GM18517 (cell line): Measurements from ENCODE around the gene RNF112.
A peak's percentile ranks its signal among the peaks of the same experiment; 100 is the strongest.

Experiments used
- ATAC-seq: cut with Tn5 transposase; IDR thresholded peaks from one replicate; pipeline ENCODE4 v1.9.1; 2021; ENCODE audit warnings: mild to moderate bottlenecking, moderate library complexity; ENCODE audit not compliant: unreplicated experiment

The RNF112 gene

DNA sequence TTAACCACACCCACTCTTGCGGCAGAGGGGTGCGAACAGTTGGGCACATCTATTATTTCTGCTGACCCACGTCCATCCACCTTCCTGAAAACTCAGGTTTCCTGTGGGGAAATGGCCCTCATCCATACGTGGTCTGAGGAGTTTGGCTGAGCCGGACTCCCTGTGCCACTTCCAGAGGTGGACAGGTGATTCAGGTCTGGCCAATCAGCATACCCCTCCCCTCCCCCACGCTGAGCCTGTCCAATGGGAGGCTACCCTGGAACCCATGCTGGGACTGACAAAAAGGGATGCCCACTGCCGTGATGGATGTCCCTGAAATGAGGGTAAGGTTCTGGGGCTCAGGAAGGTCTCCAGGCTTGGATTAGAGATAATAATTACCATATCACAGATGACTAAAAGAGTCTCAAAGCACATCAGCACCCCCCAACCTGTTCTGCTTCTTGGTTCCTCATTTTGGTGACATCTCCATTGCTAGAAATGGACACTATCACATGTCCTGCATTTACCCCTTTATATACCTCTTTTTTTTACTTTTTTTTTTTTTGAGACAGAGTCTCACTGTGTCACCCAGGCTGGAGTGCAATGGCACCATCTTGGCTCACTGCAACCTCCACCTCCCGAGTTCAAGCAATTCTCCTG lies 38.0 kb upstream of the RNF112 start:
- ATAC-seq = no peak

DNA sequence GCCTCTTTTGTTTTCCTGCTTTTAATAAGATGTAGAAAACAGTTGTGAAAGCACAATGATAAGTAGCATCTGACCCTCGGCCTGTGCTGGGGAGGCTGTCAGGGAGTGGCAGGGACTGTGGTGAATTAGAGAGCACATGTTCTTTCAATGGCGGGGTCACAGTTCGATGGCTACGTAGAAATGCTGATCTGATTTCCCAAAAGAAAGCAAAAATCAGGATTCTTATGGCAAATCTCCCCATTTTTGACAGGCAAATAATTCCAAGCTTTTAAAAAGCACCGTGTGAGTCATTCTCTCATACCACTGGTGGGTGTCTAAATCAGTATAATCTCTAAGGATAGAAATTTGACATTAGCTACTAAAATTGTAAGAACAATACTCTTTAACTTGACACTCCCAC lies 36.9 kb upstream of the RNF112 start:
- no peak for ATAC-seq

DNA sequence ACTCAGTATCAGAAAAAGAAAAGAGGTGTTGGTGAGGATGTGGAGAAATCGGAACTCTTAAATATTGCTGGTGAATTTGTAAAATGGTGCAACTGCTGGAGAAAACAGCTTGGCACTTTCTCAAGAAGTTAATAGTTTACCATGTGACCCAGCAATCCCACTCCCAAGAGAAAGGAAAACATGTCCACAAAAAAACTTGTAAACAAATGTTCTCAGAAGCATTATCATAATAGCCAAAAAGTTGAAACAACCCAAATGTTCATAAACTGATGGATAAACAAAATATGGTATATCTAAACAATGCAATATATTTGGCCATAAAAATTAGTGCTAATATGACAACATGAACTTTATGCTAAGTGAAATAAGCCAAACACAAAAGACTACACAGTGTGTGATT lies 35.3 kb upstream of the RNF112 start:
- no peak for ATAC-seq

DNA sequence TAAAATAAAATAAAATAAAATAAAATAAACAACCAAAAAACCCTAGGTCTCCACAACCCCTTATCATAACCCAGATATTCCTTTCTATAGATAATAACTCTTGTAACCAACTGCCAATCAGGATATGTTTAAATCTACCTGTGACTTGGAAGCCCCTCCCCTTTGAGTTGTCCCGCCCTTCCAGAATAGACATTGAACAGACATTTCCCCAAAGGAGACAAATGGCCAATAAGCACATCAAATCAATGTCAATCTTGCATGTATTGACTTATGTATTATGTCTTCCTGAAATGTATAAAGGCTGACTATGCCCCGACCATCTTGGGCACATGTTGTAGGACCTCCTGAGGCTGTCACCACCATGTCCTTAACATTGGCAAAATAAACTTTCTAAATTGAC lies 34.2 kb upstream of the RNF112 start:
- no peak for ATAC-seq

DNA sequence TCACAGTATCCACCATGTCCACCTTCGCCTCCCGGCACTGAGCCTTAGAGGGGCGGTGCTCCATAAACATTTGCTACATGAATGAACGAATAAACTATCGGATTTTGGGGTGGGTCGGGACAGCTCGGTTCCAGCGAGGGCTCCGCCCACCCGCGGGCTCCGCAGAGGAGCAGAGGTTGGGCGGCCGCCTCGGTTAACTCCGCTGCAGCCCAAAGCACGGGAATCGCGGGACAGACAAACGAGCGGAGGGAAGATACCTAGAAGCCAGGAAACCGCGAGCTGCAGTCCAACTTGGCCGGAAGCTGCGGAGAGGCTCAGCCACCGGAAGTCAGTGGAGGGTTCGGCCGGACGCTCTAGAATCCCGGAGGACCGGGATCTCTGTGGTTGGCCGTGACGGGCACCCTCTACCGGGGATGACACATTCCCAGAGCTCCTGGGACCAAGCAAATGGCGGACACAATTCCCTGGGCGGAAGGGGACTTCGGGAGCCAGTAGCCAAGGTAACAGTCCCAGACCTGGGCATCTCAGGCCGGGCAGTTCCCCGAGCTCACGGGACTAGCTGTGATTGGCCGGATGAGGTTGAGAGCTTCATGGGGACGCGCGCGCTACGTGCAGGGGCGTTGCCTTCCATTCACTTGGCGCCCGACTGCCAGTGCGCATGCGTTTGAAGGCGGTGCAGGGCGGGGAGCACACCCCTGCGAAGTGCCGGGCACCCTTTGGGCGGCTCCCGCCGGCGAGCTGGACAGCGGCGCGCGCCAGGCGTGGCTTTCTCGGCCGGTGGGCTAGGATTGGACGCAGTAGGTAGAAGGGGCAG lies 33.2 kb upstream of the RNF112 start:
- peak; percentile 85 for ATAC-seq

DNA sequence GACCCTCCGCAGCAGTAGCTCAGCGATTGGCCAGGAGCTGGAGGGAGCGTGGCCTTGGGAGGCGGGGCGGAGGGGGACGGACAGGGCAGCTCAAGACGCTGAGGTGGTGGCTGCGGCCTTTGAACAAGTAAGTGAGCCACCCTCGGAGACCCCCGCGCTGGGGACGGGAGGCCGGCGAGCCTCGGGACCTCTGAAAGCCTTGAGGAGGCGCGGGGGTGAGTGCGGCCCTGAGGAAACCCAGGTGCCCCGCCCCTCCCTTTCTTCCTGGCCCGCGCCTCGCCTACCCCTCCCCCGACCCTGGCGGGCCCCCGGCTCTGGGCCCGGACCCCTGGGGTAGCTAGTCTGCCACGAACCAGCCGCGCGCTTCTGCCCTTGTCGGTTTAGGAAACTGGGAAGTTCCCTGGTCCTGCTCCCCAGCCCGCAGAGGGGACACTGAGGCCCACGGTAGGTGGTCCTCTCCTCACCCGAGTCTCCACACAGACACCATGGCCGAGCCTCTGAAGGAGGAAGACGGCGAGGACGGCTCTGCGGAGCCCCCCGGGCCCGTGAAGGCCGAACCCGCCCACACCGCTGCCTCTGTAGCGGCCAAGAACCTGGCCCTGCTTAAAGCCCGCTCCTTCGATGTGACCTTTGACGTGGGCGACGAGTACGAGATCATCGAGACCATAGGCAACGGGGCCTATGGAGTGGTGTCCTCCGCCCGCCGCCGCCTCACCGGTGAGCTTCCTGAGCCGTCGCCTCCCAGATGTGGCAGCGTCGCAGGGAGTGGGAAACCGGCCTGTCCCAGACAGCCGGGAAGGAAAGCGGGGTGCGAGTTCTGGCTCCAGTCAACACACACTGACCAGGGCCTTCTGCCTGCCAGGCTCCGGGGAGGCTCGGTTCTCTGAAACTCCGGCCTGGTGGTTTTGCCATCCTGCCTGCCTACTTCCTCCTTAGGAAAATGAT lies 32.3 kb upstream of the RNF112 start, which contains the start of gene MAPK7:
Gene MAPK7, plus strand, starts transcription at position 83 of the 945 bp plus-strand sequence. Its CDS starts 403 bp downstream, at position 486.
- ATAC-seq = peak; percentile 12

DNA sequence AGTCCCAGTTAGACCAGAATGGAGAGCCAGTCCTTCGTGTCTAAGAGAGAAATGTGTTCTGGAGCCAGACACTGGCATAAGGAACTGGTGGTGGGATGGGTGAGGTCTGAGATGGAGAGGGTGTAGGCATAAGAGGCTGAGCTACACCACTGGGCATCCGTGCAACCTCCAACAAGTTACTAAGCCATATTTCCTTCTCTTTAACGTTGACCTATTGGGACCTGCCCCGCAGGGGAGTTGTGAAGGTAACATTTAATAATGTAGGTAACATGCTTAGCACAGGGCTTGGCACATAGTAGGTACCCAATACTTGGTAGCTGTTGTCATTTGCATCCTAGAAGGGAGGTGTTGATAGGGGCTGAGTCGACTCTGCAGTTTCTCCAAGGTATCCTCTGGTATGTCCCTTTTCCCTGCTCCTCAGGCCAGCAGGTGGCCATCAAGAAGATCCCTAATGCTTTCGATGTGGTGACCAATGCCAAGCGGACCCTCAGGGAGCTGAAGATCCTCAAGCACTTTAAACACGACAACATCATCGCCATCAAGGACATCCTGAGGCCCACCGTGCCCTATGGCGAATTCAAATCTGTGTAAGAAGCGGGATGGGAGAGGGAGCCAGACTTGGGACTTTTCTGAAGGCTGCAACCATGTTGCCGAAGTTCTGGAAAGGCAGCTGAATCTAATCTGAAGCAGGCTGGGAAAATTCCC lies 31.5 kb upstream of the RNF112 start:
- ATAC-seq = no peak

DNA sequence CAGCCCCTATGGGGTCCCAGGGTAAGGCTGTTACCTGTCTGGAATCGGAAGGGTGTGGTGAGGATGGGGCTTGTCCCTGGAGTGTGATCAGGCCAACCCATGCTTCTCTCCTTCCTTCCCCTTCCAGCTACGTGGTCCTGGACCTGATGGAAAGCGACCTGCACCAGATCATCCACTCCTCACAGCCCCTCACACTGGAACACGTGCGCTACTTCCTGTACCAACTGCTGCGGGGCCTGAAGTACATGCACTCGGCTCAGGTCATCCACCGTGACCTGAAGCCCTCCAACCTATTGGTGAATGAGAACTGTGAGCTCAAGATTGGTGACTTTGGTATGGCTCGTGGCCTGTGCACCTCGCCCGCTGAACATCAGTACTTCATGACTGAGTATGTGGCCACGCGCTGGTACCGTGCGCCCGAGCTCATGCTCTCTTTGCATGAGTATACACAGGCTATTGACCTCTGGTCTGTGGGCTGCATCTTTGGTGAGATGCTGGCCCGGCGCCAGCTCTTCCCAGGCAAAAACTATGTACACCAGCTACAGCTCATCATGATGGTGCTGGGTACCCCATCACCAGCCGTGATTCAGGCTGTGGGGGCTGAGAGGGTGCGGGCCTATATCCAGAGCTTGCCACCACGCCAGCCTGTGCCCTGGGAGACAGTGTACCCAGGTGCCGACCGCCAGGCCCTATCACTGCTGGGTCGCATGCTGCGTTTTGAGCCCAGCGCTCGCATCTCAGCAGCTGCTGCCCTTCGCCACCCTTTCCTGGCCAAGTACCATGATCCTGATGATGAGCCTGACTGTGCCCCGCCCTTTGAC lies 30.3 kb upstream of the RNF112 start:
- ATAC-seq = no peak

DNA sequence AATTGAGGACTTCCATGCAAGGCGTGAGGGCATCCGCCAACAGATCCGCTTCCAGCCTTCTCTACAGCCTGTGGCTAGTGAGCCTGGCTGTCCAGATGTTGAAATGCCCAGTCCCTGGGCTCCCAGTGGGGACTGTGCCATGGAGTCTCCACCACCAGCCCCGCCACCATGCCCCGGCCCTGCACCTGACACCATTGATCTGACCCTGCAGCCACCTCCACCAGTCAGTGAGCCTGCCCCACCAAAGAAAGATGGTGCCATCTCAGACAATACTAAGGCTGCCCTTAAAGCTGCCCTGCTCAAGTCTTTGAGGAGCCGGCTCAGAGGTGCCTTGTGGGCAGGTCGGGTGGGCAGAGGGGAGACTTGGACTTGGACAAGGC lies 29.7 kb upstream of the RNF112 start:
- no peak for ATAC-seq

DNA sequence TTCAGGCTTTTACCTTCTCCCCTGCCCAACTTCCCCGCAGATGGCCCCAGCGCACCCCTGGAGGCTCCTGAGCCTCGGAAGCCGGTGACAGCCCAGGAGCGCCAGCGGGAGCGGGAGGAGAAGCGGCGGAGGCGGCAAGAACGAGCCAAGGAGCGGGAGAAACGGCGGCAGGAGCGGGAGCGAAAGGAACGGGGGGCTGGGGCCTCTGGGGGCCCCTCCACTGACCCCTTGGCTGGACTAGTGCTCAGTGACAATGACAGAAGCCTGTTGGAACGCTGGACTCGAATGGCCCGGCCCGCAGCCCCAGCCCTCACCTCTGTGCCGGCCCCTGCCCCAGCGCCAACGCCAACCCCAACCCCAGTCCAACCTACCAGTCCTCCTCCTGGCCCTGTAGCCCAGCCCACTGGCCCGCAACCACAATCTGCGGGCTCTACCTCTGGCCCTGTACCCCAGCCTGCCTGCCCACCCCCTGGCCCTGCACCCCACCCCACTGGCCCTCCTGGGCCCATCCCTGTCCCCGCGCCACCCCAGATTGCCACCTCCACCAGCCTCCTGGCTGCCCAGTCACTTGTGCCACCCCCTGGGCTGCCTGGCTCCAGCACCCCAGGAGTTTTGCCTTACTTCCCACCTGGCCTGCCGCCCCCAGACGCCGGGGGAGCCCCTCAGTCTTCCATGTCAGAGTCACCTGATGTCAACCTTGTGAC lies 29.1 kb upstream of the RNF112 start:
- ATAC-seq = no peak

DNA sequence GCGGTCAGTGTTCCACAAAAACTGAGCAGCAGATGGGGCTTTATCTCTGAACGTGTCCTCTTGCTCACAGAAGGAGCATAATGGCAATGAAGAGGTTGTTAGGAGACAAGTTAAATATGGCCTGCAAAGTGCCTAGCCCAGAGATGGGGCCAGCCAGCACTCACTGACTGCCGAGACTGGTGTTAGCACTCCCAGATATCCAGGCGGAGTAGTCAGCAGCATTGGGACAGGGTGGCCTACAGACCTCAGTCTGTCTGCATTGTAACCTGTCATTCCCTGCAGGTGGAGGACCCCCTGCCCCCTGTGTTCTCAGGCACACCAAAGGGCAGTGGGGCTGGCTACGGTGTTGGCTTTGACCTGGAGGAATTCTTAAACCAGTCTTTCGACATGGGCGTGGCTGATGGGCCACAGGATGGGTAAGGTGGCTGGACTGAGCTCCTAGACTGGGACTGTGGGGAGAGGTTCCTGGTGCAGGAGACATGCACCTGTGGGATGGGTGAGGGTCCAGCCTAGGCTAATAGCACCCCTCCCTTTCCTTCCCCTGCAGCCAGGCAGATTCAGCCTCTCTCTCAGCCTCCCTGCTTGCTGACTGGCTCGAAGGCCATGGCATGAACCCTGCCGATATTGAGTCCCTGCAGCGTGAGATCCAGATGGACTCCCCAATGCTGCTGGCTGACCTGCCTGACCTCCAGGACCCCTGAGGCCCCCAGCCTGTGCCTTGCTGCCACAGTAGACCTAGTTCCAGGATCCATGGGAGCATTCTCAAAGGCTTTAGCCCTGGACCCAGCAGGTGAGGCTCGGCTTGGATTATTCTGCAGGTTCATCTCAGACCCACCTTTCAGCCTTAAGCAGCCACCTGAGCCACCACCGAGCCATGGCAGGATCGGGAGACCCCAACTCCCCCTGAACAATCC lies 28.2 kb upstream of the RNF112 start:
- ATAC-seq = no peak

DNA sequence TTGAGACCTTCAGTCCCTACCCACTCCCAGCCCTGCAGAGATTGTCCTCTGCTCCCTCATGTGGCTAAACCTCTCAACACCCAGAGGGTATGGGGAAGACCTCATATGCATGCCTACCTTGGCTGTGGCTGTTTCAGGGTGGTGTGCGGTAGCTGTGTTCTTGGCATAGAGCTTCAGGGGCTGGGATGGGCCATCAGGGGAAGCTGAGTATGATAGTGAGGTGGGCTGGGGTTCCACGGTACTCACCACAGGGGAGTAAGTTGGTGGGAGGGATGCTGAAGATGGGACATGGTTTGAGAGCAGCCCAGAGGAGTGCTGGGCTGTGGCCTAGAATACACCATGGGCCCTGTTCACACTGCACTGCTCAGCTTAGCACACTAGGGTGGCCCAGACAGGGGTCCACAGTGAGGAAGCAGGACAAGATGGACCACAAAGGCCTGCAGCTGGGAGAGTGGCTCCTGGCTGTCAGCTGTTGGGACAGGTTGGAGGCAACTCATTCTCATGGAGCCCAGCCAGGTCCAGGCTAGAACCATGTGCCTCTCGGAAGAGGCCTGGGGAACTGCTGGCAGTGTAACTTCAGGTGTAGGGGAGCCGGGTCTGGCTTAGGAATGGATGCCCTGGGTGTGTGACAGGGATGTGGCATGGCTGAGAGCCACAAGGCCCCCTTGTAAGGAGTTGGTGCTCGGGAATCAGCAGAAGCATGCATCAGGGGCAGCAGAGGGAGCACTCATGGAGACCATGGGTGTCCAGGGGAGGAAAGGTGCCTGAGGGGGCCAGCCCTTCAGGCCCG lies 27.2 kb upstream of the RNF112 start:
- no peak for ATAC-seq

DNA sequence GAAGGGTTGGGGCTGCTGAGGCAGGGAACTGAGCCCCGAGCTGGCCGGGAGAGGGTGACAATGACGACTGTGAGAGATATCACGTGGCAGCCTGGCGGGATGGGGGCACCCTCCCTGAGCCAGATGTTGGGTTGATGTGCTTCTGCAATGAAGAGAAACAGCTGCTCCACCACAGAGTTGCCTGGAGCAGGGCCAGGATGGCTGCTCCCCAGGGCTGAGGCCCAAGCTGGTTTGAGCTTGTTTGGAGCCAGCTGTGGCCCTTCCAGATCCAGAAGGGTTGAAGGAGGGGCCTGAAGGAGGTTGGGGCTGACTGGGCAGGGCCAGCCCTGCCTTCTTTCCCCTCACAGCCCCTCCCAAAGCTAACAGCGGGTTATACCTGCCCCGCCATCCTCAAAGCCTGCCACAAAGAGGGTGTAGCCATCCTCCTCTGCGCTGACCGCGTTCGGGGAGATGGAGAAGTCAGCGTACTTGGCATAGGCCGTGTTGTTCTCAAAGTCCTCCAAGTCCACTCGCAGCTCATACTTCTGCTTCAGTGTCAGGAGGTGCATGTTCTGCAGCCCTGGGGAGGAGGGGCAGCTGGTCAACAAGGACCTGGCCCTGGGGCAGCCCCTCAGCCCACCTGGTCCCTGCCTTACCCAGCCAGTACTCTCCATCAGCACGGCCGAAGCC lies 26.2 kb upstream of the RNF112 start:
- no peak for ATAC-seq

DNA sequence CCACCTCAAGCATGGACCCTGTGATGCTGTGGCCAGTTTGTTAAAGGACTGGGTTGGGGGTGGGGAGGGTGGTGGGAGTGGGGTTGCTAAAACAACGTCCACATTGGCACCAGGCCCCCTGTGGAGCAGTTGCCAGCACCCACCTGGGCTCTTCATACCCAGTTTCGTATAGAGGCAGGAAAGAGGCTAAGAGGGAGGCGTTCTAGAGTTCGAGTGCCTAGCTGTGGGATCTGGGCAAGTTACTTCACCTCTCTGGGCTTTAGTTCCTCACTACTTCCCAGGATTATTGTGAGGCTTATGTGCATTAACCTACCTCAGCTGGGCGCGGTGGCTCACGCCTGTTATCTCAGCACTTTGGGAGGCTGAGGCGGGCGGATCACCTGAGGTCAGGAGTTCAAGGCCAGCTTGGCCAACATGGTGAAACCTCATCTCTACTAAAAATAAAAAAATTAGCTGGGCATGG lies 25.5 kb upstream of the RNF112 start:
- ATAC-seq = no peak

DNA sequence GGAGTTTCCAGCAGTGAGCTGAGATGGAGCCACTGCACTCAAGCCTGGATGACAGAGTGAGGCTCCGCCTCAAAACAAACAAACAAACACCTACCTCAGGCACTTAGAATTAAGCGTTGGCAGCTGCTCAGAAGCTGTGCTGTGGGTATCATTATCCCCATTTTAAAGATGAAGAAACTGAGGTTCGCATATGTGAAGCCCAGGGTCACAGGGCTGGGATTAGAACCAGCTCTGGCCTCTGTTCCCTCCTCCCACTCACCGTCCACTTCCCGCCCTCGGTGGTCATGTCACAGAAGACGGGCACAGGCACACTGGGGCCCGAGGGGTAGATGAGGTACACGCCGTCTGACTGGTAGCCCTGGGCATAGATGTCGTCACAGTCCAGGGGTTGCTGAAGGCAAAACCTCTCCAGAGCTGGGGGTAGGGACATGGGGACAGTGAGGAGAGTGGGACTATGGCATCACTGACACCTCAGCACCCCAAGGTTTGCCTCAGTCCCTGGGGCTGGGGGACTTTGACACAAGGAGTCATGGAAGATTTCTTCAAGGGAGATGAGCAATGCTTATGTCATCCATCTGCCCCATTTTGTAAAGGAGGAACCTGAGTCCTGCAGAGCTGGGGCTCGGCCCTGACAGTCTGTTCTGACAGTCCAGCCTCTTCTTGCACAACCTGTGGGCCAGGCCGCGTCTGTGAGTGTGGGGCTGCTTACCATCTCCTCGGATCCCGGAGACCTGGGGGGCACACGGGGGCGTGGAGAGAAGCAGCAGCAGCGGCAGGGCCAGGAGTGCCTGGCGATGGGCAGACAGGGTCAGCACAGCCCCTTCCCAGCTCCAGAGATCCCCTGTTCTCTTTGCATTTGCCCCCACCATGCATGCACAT lies 24.7 kb upstream of the RNF112 start:
- no peak for ATAC-seq
